Pancreas (tissue), 10 donors: ENCODE data around the gene NDRG4. TPM values are rescaled to one million over a fixed set of nuclear protein-coding genes. Genes with fewer than 3 reads are reported as not detected.

ENCODE experiments used
- ATAC-seq, 4 donors: fragments of 200-7000 bp; cut with Tn5 transposase; one replicate each; pipeline versions ENCODE4 v1.8.0 to v1.9.1; 2020; ENCODE audit warnings: mild to moderate bottlenecking in 4 of 4, moderate library complexity in 4 of 4
- DNase-seq, 6 donors: peaks; one replicate each; pipeline ENCODE4 v3.0.0-alpha.2; 2020
- FAIRE-seq: peaks from 2 replicates; lab custom pipeline; 2012; peaks lifted over from hg19 to GRCh38; lab: Jason Lieb, UNC
- H3K27ac ChIP-seq, 4 donors: fragments of 200-600 bp; sonication (generic); 1 replicate in 3 of 4; 2 replicates in 1 of 4; pipeline versions ENCODE4 v1.5.0 to v1.8.0; 2020
- H3K27me3 ChIP-seq, 4 donors: fragments of 200-600 bp; one replicate each; pipeline ENCODE4 v1.8.0; 2021
- H3K36me3 ChIP-seq, 3 donors: fragments of 200-600 bp; sonication (generic) in 1 of 3; one replicate each; pipeline versions ENCODE4 v1.5.0 to v1.8.0; 2020 to 2021
- H3K4me1 ChIP-seq, 3 donors: fragments of 200-600 bp; one replicate each; pipeline ENCODE4 v1.8.0; 2021
- H3K4me3 ChIP-seq, 4 donors: fragments of 200-600 bp; sonication (generic) in 2 of 4; one replicate each; pipeline versions ENCODE4 v1.5.0 to v1.8.0; 2020 to 2021
- H3K9me3 ChIP-seq, 4 donors: fragments of 200-600 bp; one replicate each; pipeline ENCODE4 v1.8.0; 2021
- WGBS, 2 donors: extraction: QIAGEN DNeasy Blood & Tissue Kit; methylation state at CpG; one replicate each; pipeline ENCODE4 v1.1.7; 2013; 5-methylcytosine and 5-hydroxymethylcytosine counted together
- intact Hi-C, 3 donors: fragments of 100-400 bp; cut with DNase I; formaldehyde crosslinking; loops; one replicate each; pipeline versions ENCODE4 v1.11.1 to v1.14.2; 2022
- polyA plus RNA-seq, 2 donors: library from polyadenylated mRNA; stranded (reverse); fragments of 200-250 nt; gene quantifications; one replicate each; pipeline ENCODE4 v1.2.3, GENCODE V29; 2013
- total RNA-seq, 6 donors: library from RNA; stranded (reverse); fragmentation: NEBNext Ultra II Directional in 4 of 6; extraction: Animal tissue kit (Norgen Biotek cat#: 25700) in 4 of 6; gene quantifications; one replicate each; pipeline versions ENCODE4 v1.2.1 to v1.2.4, GENCODE V29; 2021 to 2023
- TF ChIP-seq, protein P1 (sequence below), 4 donors: fragments of 200-600 bp; sonication (generic) in 3 of 4; IDR thresholded peaks; one replicate each; pipeline versions ENCODE4 v1.5.0 to v1.8.0; 2021; ENCODE audit warnings: antibody characterized with exemption in 4 of 4
- donor health status: healthy with polysubstance abuse.
- donor health status: DM: no; HTN: no; CAD: no; lungs with moderate emphysema.
- donor health status: DM: no; HTN: no; CAD: no.
- donor health status: control.
- donor health status: control.
- donor health status: Bipolar disorder and iron deficiency.
- donor health status: DM: yes; HTN: yes; CAD: no.
- donor health status: DM: no; HTN: no; CAD: no.
- donor health status: DM: no; HTN: no; CAD: no.
- donor health status: DM: yes; HTN: yes; CAD: no.

The NDRG4 gene
- total and polyA plus RNA-seq, 8 donors = 2.0 to 25.8 (median 4.1) TPM

DNA sequence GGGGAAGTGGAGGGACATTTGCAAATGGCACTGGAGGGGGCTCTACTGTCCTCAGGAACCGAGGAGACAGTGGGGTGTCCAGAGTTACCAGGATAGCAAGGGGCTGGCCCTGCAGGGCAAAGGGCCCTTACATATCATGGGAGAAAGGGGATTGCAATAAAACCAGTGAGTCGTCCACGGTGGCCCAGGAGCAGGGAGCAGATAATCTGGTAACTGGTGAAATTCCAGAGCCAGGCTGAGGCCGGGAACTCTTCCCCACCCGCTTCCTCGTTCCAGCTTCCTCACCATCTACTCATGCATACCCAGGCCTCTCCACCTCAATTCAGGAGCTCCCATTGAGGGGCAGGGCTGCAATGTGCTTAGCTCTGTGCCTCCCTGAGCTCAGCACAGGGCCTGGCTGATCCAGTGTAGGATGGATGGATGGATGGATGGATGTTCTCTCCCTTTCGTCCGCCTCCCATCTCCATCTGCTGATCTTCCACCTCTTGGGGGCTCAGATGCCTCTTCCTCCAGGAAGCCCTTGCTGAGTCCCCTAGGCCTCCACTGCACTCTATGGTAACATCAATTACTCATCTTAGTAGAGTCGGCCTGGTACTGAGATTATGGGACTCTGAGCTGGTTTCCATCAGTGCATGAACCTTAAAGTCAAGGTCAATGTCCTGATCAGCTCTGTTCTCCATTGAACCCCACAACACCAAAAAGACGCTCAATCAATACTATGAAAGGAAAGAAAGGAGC, 41.2 kb upstream of the NDRG4 start:
- TF ChIP-seq, protein P1, sequence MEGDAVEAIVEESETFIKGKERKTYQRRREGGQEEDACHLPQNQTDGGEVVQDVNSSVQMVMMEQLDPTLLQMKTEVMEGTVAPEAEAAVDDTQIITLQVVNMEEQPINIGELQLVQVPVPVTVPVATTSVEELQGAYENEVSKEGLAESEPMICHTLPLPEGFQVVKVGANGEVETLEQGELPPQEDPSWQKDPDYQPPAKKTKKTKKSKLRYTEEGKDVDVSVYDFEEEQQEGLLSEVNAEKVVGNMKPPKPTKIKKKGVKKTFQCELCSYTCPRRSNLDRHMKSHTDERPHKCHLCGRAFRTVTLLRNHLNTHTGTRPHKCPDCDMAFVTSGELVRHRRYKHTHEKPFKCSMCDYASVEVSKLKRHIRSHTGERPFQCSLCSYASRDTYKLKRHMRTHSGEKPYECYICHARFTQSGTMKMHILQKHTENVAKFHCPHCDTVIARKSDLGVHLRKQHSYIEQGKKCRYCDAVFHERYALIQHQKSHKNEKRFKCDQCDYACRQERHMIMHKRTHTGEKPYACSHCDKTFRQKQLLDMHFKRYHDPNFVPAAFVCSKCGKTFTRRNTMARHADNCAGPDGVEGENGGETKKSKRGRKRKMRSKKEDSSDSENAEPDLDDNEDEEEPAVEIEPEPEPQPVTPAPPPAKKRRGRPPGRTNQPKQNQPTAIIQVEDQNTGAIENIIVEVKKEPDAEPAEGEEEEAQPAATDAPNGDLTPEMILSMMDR (IDR thresholded peaks at IDR 0.05) = no peak
- no peaks in the 10 kb centered on the region for H3K4me1 ChIP-seq
- no peaks in the 10 kb centered on the region for H3K9me3 ChIP-seq
- H3K27me3 ChIP-seq = peaks cover 0 to 3% (median 0%) of the 10 kb centered on the region in 4 donors
- no peak for ATAC-seq
- WGBS, 2 donors = 71 to 79% methylated on average over 10 of the region's 10 CpGs
- intact Hi-C loops = no loop called here
- H3K27ac ChIP-seq = no peak overlapping the region
- H3K4me3 ChIP-seq = no peak overlapping the region
- H3K36me3 ChIP-seq = no peaks in the 10 kb centered on the region
- DNase-seq = no peak
- no peak for FAIRE-seq

DNA sequence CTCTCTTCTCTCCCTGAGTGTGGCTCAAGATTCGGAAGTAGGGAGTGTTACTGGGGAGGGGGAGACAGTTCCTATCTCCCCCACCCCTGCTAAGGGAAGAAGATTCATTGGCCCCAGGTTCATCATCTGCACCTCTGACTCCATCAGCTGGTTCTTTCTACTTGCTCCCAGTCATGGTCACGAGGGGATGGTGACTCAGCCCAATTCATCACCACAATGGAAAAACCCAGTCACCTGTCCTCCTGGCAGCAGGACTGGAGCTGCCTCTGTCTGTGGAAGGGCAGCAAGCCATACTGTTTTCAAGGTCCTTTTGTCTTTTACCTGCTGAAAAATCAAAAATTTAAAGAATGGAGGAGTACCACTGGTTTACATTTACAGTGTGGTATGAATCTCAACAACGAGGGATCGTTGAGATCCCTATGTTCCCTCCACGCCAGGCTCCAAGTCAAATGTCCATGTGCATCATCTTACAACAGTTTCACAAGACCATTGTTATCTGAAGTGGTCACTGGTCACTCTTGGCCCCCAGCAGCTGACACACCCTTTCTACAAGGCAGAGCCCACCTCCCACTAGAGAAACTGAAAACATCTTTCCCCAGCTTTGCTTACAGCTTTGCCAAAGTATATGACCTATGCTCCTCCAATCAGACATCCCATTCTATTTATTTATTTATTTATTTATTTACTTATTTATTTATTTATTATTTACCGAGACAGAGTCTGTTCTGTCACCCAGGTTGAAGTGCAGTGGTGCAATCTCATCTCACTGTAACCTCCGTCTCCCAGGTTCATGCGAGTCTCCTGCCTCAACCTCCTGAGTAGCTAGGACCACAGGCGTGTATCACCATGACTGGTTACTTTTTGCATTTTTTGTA, 40.4 kb upstream of the NDRG4 start:
- Histone ChIP-seq H3K27ac (no peak overlapping the region), H3K9me3 (no peaks in the 10 kb centered on the region), H3K4me1 (peaks cover 0 to 4% (median 0%) of the 10 kb centered on the region in 3 donors), H3K36me3 (no peaks in the 10 kb centered on the region), H3K27me3 (peaks cover 0 to 3% (median 0%) of the 10 kb centered on the region in 4 donors), H3K4me3 (no peak overlapping the region)
- peak in 2 of 4 donors; percentile 51 to 54 for ATAC-seq
- no peak for FAIRE-seq
- 72 to 77% methylated on average over 9 of the region's 9 CpGs for WGBS, 2 donors
- TF ChIP-seq, protein P1 (IDR thresholded peaks at IDR 0.05) = no peak
- peak in 1 of 6 donors; percentile 24 for DNase-seq
- intact Hi-C loops = no loop called here

GRCh38 chr16:58460219-58460610, 39.7 kb upstream of the NDRG4 start:
- no peak for ATAC-seq

DNA sequence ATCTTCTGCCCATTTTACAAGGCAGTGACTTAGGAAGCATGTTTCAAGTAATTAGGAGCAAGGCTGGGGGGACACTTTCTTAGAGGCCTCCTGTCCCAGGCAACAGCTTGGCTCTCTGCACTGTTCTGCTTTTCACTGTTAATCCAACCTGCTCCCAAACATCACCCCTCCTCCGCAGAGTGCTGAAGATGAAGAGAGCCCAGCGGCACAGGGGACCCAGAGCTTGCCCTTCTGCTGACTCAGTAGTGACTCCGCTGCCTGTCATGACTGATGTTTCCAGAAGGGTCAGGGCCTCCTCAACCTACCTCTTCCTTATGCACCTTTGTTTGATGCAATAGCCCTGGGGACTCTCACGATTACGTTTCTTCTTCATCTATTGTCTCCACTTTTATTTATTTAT, 38.9 kb upstream of the NDRG4 start:
- TF ChIP-seq, protein P1 (IDR thresholded peaks at IDR 0.05) = no peak
- no peaks in the 10 kb centered on the region for H3K9me3 ChIP-seq
- no peaks in the 10 kb centered on the region for H3K36me3 ChIP-seq
- H3K4me3 ChIP-seq = no peak overlapping the region
- FAIRE-seq = no peak
- WGBS, 2 donors = 59 to 64% methylated on average over 5 of the region's 5 CpGs
- intact Hi-C loops = no loop called here
- peaks cover 0 to 4% (median 0%) of the 10 kb centered on the region in 3 donors for H3K4me1 ChIP-seq
- peaks cover 0 to 4% (median under 1%) of the 10 kb centered on the region in 4 donors for H3K27me3 ChIP-seq
- DNase-seq = no peak
- no peak overlapping the region for H3K27ac ChIP-seq
- ATAC-seq = no peak

More at GRCh38 chr16:58460219-58460610, 39.7 kb upstream of the NDRG4 start:
- no peak overlapping the region for H3K4me3 ChIP-seq
- H3K9me3 ChIP-seq = no peaks in the 10 kb centered on the region
- 49 to 55% methylated on average over 4 of the region's 4 CpGs for WGBS, 2 donors
- H3K27me3 ChIP-seq = peaks cover 0 to 3% (median 0%) of the 10 kb centered on the region in 4 donors
- peaks cover 0 to 4% (median 0%) of the 10 kb centered on the region in 3 donors for H3K4me1 ChIP-seq
- FAIRE-seq = no peak
- H3K36me3 ChIP-seq = no peaks in the 10 kb centered on the region
- TF ChIP-seq, protein P1 (IDR thresholded peaks at IDR 0.05) = no peak
- DNase-seq = no peak
- intact Hi-C loops = no loop called here
- H3K27ac ChIP-seq = no peak overlapping the region
